ENCODE data around the gene DPP6. TPM values are rescaled to one million over a fixed set of nuclear protein-coding genes. Genes with fewer than 3 reads are reported as not detected.

Gene DPP6
- total and polyA plus RNA-seq, 2 of the 8 experiments (the other 6 are each of a cell fraction or from before 2014, with no cell fraction given) = 4.7 to 6.8 TPM

- no peak for FAIRE-seq
- 93% methylated on average over 6 of the region's 6 CpGs; no CpG with 5 or more reads in 1 of the 2 experiments for WGBS, 2 experiments (ENCODE audit: extremely low coverage in 1 of 2, insufficient coverage in 1 of 2, insufficient read length in 1 of 2, insufficient replicate concordance in 2 of 2, low coverage in 1 of 2, low lambda C conversion rate in 2 of 2, missing lambda C conversion rate in 1 of 2)
- H3K23ac ChIP-seq (ENCODE audit: insufficient read length) = no peak overlapping the region
These were observed 866.1 kb downstream of the DPP6 start for GRCh38 chr7:154918266-154918665.

More at GRCh38 chr7:154918266-154918665, 866.1 kb downstream of the DPP6 start:
- Histone ChIP-seq H3K4me3 (ENCODE audit: extremely low read depth in 1 of 4, insufficient read depth in 2 of 4, low read depth in 3 of 4, low read length in 4 of 4) (no peak overlapping the region), H3K4me1 (replicated peaks in 1 of 4; ENCODE audit: control insufficient read depth in 3 of 4, insufficient read depth in 4 of 4, low read length in 3 of 4) (peaks cover 0 to 2% (median 0%) of the 10 kb centered on the region in 4 experiments; a peak in 4 of 7 replicates), H2BK15ac (ENCODE audit: low read length) (no peak overlapping the region), H3K27me3 (replicated peaks in 1 of 4; ENCODE audit: control insufficient read depth in 3 of 4, extremely low read depth in 1 of 4, insufficient read depth in 3 of 4, low read length in 3 of 4) (peaks cover 0 to 9% (median 7%) of the 10 kb centered on the region in 4 experiments; a peak in 5 of 7 replicates), H3K9ac (replicated peaks in 1 of 4; ENCODE audit: extremely low read depth in 1 of 4, low read depth in 3 of 4, low read length in 3 of 4) (no peak overlapping the region), H3K14ac (ENCODE audit: insufficient read length) (no peak overlapping the region), H3K9me3 (ENCODE audit: insufficient read depth in 2 of 2, low read depth in 1 of 2, low read length in 1 of 2) (no peaks in the 10 kb centered on the region), H3K79me1 (ENCODE audit: low read depth, low read length) (no peaks in the 10 kb centered on the region), H3K79me2 (ENCODE audit: control insufficient read depth in 1 of 2, insufficient read depth in 2 of 2, low read length in 2 of 2) (no peaks in the 10 kb centered on the region), H3K36me3 (ENCODE audit: control insufficient read depth in 2 of 4, insufficient read depth in 4 of 4, low read length in 3 of 4) (no peaks in the 10 kb centered on the region), H2AK5ac (ENCODE audit: low read depth, low read length) (no peak overlapping the region), H2BK12ac (ENCODE audit: low read depth, low read length) (no peak overlapping the region), H2AFZ (ENCODE audit: low read length) (no peak overlapping the region), H3K23me2 (ENCODE audit: low read depth, low read length) (no peaks in the 10 kb centered on the region; the same call in 1 of the 2 replicates), H2BK20ac (ENCODE audit: low read length) (no peak overlapping the region), H3K18ac (ENCODE audit: extremely low read depth, low read length) (no peak overlapping the region), H4K8ac (ENCODE audit: extremely low read depth, insufficient read depth, low read length) (no peak overlapping the region), H4K20me1 (replicated peaks in 1 of 2; ENCODE audit: control insufficient read depth in 1 of 2, insufficient read depth in 2 of 2, low read length in 2 of 2) (no peaks in the 10 kb centered on the region), H3K56ac (replicated peaks; ENCODE audit: insufficient read length, low read depth, low read length) (no peak overlapping the region), H3K27ac (ENCODE audit: low read depth, low read length) (no peak overlapping the region), H4K91ac (replicated peaks; ENCODE audit: insufficient read length, low read length) (no peak overlapping the region), H2BK5ac (ENCODE audit: low read depth, low read length) (no peak overlapping the region), H4K5ac (ENCODE audit: insufficient read length, low read depth, low read length) (no peak overlapping the region), H2BK120ac (replicated peaks; ENCODE audit: low read depth, low read length) (no peak overlapping the region), H3K4me2 (ENCODE audit: insufficient read depth in 1 of 2, low read depth in 2 of 2, low read length in 2 of 2) (no peak overlapping the region), H3K4ac (replicated peaks; ENCODE audit: insufficient read length, low read depth, low read length) (no peak overlapping the region)
- no peak for TF ChIP-seq CTCF (IDR thresholded peaks at IDR 0.05; ENCODE audit: control extremely low read depth in 1 of 3, insufficient read depth in 1 of 3, low read depth in 1 of 3, low read length in 3 of 3)
- TF ChIP-seq CEBPB (IDR thresholded peaks at IDR 0.05; ENCODE audit: low read depth, low read length) = no peak
- ChIA-PET POLR2A (ENCODE audit: partially characterized antibody) (no interaction called here), CTCF (ENCODE audit: partially characterized antibody) (interaction anchor here (2.2 to 3.7 kb wide), 2 partner anchors 9 to 35 kb away, joined by 10 to 26 read pairs; no protein-coding TSS in a partner anchor)
- DNase-seq (ENCODE audit: low read depth in 1 of 2, low spot score in 2 of 2) = no peak
